Posterior vena cava (tissue), 2 donors: ENCODE data around the gene NFX1. TPM values are rescaled to one million over a fixed set of nuclear protein-coding genes. Genes with fewer than 3 reads are reported as not detected.
"Not testable (repeated sequence)": the region's sequence is repeated elsewhere in the genome, so short reads cannot be mapped to it uniquely, and the experiment has no call there.

Experiments used
- DNase-seq: peaks from one replicate; pipeline ENCODE4 v3.0.0-alpha.2; 2020; ENCODE audit warnings: low spot score
- intact Hi-C, 2 donors: fragments of 100-400 bp; cut with DNase I; formaldehyde crosslinking; loops; one replicate each; pipeline versions ENCODE4 v1.14.1 to v1.14.2; 2022 to 2023
- total RNA-seq, 2 donors: library from RNA; stranded (reverse); fragmentation: NEBNext Ultra II Directional; extraction: Animal tissue kit (Norgen Biotek cat#: 25700); gene quantifications; one replicate each; pipeline ENCODE4 v1.2.1, GENCODE V29; 2021
- donor health status: DM: yes; HTN: yes; CAD: no.
- donor health status: DM: yes; HTN: yes; CAD: no.

The NFX1 gene
- total RNA-seq, 2 donors from 2014 or later, result 30.1 to 37.2 TPM

DNA sequence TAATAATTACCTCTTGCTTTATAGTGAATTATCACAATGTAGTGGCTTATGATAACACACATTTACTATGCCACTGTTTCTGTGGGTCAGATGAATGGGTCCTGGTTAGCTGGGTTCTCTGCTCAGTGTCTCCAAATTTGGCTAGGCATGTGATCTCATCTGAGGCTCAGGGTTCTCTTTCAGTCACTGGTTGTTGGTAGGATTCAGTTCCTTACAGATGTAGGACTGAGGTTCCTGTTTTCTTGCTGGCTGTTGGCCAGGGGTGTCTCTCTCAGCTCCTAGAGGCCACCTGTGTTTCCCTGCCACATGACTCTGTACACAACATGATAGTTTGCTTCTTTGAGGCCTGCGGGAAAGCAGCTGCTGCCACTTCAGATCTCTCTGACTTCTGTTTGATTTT lies 7.1 kb downstream of the NFX1 start:
- intact Hi-C loops, result no loop called here
- no peak for DNase-seq

DNA sequence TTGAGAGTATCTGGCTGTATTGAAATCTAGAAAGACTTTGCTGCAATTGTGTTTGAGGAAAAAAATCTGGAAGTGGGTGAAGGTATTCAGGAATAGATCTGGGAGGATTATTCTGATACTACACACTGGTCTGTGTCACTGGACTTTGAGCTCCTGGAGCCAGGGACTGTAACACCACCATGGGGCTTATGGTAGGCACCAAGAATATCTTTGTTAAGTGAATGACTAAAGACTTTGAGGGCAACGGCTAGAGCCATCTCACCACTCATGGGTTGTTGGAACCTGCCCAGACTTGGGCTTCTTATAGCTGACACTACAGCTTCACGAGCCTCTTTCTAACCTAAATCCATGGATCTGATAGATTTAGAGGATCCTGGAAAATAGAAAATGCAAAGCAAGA lies 10.2 kb downstream of the NFX1 start:
- intact Hi-C loops, result no loop called here
- no peak for DNase-seq

DNA sequence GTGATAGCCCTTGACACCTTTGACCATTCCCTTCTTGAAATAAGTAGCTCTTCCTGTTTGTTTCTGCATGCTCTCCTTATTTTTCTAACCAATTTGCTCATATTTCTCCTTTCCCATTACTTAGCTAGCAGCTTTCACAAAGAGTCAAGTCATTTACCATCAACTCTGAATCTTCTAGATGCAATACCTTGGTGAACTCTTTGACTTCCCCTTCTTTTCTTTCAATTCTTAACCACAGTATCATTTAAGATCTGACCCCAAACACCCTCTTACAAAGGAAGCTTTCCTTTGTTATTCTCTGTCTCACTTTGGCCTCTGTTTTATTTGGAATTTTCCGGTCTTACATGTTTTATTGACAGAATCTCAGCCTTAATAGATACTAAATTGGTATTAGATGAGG lies 14.0 kb downstream of the NFX1 start:
- intact Hi-C loops, result no loop called here

DNA sequence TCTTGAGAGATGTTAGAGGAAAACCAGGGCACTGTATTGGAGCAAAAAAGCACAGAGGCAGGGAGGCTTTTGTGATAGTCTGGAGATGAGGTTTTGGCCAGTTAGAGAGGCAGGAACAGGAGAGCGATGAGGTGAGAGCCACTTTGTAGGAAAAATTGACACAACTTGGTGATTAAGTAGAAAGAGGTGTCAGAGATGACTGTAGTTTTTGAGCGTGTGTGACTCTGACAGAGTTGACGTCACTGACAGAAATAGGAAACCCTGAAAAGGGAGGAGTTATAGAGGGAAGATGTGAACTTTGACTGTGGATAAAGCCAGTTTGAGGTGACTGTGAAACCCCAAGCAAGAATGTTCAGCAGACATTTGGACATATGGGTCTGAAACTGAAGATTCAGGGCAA lies 15.7 kb downstream of the NFX1 start:
- intact Hi-C loops, result no loop called here
- no peak for DNase-seq

More for the DNA sequence above, 14.0 kb downstream of the NFX1 start:
- DNase-seq, result no peak

DNA sequence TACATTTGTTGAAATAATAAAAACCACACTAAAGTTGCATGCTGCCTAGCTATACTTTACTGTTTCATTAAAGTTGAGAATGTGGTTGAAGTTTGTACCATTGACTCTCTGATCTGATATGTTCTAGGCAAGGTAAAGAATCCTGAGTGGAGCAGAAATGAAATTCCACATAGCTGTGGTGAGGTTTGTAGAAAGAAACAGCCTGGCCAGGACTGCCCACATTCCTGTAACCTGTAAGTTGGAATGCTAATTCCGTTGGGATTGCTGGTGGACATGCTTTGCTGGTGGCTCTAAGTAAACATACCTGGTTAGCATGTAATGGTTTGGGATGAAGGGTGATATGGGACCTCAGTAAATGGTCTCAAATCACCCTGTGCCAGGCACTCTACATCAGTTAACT lies 16.8 kb downstream of the NFX1 start:
- intact Hi-C loops, result no loop called here
- DNase-seq, result no peak

DNA sequence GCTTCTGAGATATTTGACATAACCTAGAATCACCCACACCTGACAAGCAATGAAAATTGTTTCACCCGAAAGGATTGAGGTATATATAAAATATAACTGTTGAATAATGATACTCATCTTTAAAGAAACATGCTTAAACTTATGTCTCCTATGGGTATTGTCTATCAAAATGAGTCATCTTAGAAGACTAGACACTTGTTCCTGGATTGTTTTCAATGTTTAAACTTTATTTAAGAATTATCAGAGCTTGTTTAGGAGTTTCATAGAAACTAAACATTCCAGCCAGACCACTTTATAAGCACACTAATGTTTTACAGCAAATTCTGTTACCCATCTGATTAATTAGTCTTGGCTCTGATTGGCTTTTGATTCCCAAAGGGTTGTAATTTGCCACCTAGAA lies 19.6 kb downstream of the NFX1 start:
- DNase-seq, result no peak
- intact Hi-C loops, result no loop called here

DNA sequence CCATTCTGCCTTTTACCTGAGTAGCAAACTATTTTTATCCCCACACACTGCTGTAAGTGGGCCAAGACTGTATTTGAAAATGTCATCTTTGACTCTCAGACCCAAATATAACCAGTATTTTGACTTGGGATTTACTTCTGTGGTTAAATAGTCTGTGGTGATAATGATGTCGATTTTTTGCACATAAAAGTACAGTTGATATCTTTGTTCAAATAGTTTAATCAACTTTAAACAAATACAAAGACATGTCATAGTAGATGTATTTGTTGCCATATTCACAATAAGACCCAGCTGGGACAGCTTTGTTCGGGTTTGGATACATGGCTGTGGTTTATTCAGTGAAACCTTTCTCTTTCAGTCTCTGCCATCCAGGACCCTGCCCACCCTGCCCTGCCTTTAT lies 20.4 kb downstream of the NFX1 start:
- intact Hi-C loops, result no loop called here
- DNase-seq, result no peak

DNA sequence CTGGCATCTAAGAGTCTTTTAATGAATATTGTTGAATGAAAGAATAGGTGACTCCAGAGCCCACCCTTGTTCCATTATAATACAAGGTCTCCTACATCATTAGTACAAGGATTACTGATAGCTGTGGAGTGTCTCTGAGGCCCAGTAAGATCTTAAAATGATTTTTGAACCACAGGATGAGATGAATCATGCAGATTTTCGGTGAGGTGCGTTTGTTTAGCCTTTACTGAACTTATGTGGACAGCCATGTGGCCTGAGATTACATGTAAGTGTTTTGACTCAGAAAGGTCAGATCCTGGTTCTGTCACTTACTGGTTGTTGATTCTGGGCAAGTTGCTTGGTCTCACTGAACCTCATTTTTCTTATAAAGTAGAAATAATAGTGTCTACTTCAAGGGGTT lies 21.6 kb downstream of the NFX1 start:
- DNase-seq, result no peak
- intact Hi-C loops, result no loop called here

DNA sequence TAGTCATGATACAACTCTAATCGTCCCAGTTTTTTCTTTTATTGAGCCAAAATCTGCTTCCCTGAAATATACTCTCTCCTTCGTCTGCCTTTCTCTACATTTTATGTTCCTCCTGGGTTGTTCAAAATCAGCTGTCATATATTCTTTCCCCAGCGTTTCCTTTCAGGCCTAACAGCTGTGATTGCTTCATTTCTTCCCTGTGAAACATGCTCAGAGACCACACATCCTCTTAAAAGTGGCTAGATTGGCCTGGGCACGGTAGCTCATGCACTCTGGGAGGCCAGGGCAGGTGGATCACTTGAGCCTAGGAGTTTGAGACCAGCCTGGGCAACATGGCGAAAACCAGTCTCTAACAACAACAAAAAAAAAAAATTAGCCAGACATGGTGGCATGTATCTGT lies 25.1 kb downstream of the NFX1 start:
- DNase-seq, result no peak
- intact Hi-C loops, result no loop called here

DNA sequence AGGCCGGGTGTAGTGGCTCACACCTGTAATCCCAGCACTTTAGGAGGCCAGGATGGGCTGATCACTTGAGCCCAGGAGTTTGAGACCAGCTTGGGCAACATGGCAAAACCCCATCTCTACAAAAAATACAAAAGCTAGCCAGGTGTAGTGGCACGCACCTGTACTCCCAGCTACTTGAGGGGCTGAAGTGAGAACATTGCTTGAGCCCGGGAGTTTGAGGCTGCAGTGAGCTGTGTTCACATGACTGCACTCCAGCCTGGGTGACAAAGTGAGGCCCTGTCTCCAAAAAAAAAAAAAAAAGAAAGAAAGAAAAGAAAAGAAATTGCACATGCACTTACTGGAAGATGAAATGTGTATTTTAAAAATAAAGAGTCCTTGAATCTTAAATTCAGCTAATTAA lies 26.8 kb downstream of the NFX1 start:
- DNase-seq, intact Hi-C loops: not testable (repeated sequence)

DNA sequence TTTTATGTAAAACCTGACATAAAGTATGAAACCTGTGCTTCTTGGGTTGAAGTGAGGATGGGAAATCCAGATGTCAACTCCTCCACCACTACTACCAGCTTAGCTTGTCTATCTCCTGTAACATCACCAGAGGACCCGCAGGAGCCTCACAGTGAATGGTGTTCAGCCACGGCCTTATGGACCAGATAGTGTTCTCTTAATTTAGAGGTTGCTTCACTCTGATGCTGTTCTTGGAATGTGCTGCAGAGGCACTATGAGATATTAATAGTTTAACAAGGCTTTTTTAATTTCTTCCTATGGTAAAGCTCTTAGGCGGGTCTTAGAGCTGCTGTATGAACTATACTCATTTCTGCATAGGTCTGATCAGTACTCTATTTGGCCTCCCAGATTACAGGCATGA lies 27.9 kb downstream of the NFX1 start:
- intact Hi-C loops, result no loop called here

DNA sequence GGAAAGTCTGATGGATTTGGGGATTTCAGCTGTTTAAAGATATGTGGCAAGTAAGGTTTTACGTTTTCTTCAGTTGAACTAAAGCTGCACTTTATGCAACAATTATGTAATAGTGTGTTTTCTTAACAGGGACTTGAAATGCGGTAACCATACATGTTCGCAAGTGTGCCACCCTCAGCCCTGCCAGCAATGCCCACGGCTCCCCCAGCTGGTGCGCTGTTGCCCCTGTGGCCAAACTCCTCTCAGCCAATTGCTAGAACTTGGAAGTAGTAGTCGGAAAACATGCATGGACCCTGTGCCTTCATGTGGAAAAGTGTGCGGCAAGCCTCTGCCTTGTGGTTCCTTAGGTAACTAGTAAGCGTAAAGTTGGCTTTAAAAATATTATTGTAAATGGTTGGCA lies 28.5 kb downstream of the NFX1 start:
- intact Hi-C loops, result no loop called here
- DNase-seq, result no peak

More for the DNA sequence above, 27.9 kb downstream of the NFX1 start:
- no peak for DNase-seq

DNA sequence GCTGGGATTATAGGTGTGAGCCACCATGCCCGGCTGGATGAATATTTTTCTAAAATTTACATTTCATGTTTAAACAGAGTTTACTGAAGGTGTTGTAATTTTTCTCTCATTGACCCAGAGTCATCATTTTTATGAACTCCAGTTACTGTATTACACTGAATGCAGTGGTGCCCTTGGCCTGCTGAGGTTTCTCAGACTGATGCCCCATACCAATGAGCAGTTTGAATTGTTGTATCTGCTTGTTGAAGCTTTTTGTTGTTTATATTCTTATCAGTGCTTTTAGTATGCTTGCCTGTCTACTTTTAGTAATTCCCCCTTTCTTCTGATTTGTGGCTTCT lies 29.9 kb downstream of the NFX1 start:
- no peak for DNase-seq
- intact Hi-C loops, result loop anchor here in 1 of 2 donors (10.0 kb wide), 1 partner anchor 1415 kb away; no protein-coding TSS in a partner anchor

DNA sequence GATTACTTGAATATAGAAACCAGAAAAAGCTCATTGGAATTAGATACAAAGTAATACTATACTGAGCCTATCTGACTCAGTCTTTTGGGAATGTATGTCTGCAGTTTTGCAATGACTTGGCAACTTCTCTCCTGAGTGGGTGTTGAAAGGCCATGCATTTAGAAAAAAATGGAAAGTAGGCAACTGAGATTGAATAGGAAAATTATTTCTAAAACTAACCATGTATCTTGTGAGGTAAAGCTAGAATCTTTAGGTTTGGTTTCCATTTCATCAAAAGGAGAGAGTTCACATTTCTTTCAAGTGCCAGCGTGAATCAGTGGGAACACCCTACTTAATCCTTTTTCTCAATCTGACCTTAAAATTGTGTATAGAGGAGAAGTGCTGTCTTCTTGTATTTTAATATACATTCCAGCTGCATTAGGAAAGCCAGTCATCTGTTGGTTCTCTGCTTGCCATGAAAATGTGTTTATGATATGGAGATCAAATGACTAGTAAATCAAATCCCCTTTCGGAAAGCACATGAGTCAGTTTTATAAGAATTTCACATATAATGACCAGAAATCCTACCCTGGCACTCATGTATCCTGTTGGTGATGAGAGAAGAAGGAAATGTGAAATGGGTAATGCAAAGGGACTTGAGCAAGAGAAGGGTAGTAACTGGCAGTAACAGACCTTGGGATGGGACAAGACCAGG lies 30.4 kb downstream of the NFX1 start:
- intact Hi-C loops, result loop anchor here in 1 of 2 donors (10.0 kb wide), 1 partner anchor 1414 kb away; no protein-coding TSS in a partner anchor
- no peak for DNase-seq

DNA sequence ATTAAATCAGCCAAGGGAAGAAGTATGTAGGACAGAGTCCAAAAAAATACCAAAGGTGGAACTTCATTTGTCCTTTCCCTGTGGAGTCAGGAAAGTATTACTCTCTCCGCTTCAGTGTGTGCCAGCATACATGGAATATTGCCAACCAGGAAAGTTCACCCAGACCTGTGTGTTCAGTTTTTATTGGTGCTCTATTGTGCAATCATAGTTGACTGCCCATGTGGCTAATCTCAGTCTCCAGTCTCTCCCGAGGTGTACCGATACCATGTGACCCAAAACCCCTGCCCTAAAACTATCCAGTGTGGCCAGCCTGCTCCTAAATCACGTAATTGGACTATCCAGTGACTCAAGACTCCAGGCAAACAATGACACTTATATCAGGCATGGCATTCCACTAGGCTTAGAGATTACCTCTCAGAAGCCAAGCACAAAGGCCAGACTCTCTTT lies 38.8 kb downstream of the NFX1 start:
- intact Hi-C loops, result loop anchor here in 1 of 2 donors (10.0 kb wide), 1 partner anchor 1406 kb away; no protein-coding TSS in a partner anchor
- no peak for DNase-seq

DNA sequence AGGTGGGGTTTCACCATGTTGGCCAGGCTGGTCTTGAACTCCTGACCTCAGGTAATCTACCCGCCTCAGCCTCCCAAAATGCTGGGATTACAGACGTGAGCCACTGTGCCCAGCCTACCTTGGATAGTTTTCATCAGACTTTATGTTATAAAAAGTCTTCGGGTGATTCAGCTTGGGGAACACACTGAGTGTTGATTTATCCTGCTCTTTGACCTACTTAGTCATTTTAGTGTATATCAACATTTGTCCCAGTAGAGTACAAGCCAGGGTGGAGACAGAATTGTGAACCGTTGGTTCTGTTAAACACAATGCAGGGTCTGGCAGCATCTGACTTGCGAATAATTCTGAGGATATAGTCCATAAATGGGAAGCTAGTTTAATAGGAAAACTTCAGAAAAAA lies 39.7 kb downstream of the NFX1 start:
- DNase-seq, result no peak
- intact Hi-C loops, result loop anchor here in 1 of 2 donors (10.0 kb wide), 1 partner anchor 1405 kb away; no protein-coding TSS in a partner anchor

DNA sequence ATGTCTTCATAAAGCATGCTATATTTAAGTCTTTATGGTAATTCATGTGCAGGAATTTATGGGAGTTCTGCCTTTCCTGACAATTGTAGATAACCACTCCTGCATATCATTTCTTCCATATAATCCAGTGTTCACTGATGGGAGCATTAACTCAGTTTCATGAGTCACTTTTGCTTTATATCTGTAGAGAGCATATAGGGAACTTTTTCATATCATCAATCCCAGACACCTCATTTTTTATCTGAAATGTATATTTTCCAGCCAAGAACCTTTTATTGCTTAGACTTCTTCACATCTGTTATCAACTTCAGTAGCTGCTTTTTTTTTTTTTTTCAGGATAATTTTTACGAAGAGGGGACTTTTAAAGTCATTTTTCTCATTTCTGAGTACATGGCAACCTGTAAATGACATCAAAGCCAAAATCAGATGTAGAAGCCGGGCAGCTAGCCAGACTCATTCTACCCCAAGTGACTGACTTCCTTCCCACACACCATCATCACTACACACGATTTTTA lies 41.1 kb downstream of the NFX1 start:
- no peak for DNase-seq
- intact Hi-C loops, result no loop called here

DNA sequence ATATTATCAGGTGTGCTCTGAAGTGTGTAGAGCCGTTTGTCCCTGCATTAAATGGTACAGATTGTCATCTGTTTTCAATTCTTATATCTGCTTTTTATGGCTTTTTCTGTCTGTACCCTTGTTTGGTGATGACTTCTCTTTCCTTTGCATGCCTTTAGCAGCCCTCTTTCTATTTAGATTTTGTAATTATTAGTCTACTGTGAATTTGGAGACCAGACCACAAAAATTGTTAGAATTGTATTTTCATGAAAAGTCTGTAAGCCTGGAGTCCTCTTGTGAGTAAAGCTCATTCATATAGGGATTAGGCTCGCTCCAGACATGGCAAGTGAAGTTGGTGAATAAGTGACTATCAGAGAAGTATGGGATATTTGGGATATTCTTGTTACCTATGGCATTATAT lies 41.7 kb downstream of the NFX1 start:
- DNase-seq, result no peak
- intact Hi-C loops, result no loop called here

DNA sequence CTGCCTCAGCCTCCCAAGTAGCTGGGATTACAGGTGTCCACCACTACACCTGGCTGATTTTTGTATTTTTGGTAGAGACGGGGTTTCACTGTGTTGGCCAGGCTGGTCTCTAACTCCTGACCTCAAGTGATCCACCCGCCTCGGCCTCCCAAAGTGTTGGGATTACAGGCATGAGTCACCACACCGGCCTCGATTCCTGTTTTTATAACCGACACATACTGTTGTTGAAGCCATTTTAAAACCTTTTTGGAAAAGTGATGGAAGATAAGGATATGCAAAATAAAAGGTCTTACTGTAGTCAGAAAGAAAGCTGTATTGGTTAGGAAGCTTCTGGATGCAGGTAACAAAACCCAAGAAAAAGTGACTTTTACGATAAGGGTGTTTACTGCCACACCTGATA lies 42.6 kb downstream of the NFX1 start:
- DNase-seq, intact Hi-C loops: not testable (repeated sequence)

DNA sequence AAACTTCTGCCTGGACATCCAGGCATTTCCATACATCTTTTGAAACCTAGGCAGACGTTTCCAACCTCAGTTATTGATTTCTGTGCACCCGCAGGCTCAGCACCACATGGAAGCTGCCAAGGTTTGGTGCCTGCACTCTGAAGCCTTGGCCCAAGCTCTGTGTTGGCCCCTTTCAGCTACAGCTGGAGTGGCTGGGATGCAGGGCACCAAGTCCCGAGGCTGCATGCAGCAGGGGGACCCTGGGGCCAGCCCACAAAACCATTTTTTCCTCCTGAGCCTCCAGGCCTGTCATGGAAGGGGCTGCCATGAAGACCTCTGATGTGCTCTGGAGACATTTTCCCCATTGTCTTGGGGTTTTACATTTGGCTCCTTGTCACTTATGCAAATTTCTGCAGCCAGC lies 49.9 kb downstream of the NFX1 start:
- no peak for DNase-seq
- intact Hi-C loops, result no loop called here

DNA sequence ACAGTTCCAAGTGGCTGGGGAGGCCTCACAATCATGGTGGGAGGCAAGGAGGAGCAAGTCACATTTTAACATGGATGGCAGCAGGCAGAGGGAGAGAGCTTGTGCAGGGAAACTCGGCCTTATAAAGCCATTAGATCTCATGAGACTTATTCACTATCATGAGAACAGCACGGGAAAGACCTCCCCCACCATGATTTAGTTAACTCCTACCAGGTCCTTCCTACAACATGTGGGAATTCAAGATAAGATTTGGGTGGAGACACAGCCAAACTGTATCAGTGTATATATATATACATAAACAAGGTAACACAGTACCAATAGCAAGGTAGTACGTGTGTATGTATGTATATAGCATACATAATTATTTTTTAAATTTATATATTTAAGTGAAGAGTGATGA lies 50.9 kb downstream of the NFX1 start:
- DNase-seq, result no peak
- intact Hi-C loops, result no loop called here
